Dermis microvascular lymphatic vessel endothelial cell (primary cell): Measurements from ENCODE around the gene BABAM2. TPM values are rescaled to one million over a fixed set of nuclear protein-coding genes. Genes with fewer than 3 reads are reported as not detected.
A peak's percentile ranks its signal among the peaks of the same experiment; 100 is the strongest.

Experiments
- DNase-seq, 2 donors: peaks; one replicate each; pipeline versions ENCODE4 v3.0.0 to v3.0.0-alpha.2; 2010; ENCODE audit warnings: low read depth in 2 of 2
- total RNA-seq: library from RNA; depleted of rRNA; stranded (reverse); fragments of >200 nt; gene quantifications from 2 replicates; pipeline ENCODE4 v1.2.1, GENCODE V29; 2014

BABAM2 gene
- total RNA-seq, 1 donor from 2014 or later = 13.0 TPM

- DNase-seq = no peak
Observed at GRCh38 chr2:27909901-27910300, 19.4 kb downstream of the BABAM2 start.

DNA sequence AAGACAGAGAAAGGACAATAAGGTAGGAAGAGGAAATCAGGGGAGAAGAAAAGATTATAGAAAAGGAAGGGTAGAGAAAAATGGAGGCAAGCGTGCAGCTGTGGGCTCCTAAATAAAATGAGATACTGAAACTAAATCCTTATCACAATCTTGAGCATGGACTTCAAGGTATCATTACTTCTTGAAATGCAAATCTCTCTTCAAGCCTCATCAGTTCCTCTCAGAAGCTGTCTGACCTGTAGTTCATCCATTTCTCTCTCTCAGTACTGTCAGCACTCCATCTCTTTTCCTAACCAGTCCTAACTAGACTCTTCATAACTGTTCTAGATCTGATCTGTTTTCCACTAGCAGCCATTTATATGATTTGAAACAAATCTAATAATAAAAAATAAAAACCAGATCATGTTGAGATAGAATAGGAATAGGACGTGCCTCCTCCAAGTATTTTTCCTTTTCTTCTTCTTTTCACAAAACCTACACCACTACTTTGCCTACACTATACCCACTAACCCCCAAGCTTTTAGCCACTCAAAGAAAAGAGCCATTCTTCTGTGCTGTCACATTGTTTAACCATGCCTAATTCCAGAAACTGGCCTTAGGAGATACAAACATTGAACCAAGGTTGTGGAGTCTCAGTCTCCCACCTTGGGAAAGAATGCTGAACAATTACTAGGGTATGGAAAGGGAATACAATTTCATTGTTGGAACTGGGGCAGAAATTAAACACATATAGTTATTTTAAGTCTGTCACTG lies 21.1 kb downstream of the BABAM2 start:
- no peak for DNase-seq

DNA sequence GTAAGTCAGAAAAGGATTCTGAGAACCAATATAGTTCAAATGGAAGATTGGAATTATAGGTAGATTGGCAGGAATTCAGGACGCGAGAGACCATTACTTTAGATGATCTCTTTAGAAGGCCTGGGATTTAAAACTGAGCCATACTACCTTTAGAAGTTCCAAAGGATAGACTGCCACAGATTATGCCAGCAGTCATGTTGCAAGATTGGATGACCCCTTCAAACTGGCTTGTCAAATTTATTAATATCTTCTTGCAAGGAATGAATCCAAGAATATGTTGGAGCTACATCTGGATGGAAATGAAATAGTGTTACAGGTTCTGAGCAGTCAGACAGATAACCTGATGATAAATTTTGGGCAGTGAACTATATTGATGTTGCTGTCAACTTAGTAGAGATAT lies 22.0 kb downstream of the BABAM2 start:
- no peak for DNase-seq

DNA sequence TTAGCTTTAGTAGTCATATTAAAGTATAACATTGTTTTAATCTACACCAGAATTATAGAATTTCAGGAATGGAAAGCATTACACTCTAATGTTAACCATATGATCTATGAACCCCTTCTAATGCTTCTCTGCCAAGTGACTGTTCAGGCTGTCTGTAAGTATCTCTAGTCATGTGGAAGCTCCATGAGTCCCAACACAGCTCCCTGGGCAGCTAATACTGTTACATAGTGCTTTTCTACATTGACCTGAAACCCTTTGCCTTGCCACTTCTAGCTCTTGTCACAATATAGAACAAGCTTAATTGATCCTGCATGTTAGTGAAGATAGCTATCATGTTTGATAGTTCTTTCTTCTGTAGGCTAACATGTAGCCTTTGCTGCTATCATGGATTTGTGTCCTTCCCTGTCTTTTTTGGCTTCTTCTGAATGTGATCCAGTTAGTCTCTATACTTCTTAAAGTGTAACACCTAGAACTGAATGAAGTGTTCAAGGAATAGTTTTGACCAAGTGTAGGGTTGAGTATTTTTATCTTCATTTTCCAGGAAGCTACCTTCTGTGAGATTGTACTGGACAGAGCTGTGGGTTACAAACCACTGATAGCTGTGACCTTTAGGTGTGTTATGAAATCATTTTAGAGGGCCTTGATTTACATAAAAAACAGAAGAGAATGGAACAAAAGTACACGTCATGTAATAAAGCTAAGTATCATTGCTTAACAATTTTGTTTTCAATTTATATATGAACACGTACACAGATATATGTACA lies 23.7 kb downstream of the BABAM2 start:
- DNase-seq = no peak

DNA sequence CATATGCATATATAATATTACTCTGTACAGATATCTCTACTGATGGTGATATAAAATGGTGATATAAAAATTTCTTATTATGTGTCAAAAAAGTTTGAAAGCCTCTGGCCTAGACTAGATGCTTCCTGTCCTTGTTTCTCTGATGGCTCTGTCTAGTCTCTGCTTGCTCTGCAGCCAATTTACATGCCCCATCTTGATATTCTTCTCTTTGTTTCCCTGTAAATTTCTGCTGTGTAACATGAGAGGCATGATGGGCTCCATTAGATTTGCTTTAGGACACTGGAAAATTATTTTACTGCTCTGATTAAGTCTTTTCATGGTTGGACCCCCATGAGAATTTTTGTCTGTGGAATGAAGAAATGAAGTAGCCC lies 24.3 kb downstream of the BABAM2 start:
- no peak for DNase-seq

DNA sequence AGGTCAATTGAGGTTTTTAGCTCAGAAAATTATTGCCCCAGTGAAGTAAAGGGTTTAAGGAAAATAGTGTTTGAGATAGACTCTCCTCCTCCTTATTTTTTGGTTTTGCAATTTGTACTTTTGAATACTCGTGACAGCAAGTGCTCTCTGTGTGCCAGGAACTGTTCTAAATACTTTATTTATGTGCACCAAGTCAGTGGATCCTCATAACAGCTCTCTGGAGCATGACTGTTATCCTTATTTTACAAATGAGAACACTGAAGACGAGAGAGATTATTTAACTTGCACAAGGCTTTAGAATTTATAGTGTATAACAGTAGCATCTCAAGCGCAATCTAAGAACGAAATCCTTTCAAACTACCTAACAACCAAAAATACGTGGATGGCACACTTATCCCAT lies 24.7 kb downstream of the BABAM2 start:
- no peak for DNase-seq

- DNase-seq = peak in 1 of 2 donors; percentile 44
Observed at GRCh38 chr2:27915874-27916273, 25.3 kb downstream of the BABAM2 start.

- DNase-seq = no peak
Observed at GRCh38 chr2:27916293-27916995, 25.9 kb downstream of the BABAM2 start.

DNA sequence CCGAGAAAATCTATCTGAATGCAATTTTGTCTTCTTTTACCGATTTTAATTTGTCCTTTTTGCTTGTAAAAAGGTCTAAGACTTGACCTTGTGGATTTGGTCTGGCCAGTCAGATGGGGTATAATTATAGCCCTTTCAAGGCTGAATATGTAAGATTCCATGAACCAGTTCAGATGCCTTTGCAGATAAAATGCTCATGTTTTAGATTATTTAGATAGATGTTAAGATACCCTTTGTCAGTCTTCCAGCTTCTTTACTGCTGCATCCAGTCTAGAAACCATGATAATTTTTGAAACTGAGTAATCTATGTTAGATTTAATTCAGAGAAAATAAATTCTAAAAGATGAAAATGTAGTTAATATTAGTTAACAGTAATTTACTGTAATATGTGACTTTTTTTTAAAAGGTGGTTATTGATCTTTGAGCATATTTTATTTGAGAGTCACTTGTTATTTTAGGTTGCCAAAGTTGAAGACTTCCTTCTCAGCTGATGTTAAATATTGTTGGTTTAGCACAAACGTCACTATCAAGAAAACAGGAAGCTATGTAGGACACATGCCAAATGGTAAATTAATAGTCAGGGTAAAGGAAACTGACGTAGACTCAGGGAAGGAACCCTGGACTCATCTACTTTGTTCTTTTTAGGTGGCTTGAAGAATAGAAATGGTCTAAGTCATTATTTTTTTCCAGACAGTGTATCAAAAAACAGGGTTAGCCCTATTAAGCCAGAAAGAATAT lies 29.8 kb downstream of the BABAM2 start:
- DNase-seq = peak; percentile 89 to 91

- DNase-seq = no peak
Observed at GRCh38 chr2:27921424-27921823, 30.9 kb downstream of the BABAM2 start.

DNA sequence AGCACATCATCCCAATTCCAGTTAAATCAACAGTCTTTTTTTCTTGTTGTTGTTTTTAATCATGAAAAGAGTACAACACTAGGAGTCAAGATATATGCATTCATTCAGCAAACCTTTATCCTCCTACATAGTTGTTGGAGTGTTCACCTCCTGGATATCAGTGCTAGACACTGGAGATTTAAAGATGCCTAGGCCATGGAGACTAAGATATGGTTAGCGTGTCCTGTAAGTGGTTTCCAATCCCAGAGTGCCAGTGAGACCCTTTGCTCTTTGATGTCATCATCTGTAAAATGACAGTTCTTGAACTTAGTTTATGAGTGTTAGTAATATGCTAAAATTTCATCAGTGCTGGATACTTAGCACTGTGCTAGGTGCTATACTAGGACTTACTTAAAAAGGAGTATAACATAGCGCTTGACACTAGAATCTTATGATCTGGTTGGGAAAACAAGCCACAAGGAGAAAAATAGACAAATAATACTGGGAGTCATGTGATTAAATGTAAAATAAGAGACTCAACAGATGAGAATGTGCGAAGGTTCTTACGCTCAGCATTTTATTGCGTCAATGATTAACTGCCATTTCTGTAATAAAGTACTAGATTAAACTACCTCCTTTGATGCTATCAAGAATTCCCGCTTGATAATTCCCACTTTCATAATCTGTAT lies 31.5 kb downstream of the BABAM2 start:
- no peak for DNase-seq

DNA sequence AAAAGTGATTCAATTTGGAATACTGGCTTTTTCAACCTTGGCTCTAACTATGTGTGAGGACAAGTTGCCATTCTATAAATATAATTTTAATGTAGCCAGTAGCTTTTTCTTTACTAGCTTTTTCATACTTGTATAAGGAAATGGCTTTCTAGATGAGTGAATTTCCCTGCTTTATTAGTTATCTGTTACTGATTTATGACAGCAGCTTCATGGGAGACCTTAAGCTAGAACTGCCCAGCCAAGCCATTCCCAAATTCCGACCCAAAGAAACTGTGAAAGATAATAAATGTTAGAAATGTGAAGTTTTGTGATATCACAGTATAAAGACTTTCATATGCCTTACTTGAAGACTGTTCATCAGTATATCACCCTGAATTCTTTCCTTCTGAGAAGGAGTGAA lies 32.3 kb downstream of the BABAM2 start:
- no peak for DNase-seq

DNA sequence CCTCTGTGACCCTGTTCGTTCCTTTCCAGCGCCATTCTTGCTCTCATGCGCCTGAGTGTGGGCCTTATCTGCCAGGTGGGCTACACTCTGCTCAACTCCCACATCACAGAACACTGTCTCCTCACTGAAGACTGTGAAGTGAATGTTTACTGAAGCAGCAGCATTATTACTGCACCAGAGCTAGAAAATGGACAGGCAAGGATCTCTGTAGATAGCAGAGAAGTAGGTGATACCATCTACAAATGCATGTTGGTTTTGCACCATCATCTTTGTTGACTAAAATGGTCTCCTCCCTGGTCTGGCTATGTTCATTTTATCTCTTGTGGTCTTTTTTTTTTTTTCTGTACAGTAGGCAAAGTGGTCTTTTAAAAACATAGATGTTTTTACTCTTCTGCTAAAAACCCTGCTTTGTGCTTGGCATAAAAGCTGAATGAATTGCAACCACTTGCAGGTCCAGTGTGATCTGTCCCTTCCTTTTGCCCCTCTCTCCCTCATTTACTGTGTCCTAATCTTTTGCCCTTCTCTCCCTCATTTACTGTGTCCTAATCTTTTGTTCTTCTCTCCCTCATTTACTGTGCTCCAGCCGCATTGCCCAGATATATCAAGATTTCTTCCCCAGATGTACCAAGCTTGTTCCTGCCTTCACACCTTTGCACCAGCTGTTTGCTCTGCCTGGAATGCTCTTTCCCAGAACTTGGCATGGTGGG lies 35.4 kb downstream of the BABAM2 start:
- no peak for DNase-seq

DNA sequence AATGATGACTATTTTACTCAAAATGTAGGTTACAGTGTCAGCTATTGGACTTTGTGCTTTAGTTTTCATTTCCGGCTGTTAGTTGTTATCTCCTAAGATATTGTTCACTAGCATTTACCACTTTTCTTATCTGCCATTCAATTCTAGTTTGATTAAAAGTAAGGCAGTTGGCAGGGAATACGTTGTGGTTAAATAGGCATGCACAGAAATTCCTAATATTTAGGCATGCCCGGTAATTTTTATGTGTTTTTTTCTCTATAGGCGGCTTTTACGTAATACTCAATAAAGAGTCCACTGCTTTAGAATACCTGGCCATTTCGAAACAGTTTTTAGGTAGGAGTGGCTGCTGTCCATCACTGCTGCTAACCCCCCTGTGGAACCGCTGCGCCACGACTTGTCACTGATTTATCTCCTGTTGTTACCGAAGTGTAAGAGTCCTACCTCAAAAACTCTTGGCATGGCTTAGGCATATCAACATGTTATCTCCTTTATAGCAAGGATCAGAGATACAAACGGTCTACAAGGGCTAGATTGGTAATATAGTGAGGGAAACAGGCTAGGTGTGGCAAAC lies 39.5 kb downstream of the BABAM2 start:
- DNase-seq = no peak

DNA sequence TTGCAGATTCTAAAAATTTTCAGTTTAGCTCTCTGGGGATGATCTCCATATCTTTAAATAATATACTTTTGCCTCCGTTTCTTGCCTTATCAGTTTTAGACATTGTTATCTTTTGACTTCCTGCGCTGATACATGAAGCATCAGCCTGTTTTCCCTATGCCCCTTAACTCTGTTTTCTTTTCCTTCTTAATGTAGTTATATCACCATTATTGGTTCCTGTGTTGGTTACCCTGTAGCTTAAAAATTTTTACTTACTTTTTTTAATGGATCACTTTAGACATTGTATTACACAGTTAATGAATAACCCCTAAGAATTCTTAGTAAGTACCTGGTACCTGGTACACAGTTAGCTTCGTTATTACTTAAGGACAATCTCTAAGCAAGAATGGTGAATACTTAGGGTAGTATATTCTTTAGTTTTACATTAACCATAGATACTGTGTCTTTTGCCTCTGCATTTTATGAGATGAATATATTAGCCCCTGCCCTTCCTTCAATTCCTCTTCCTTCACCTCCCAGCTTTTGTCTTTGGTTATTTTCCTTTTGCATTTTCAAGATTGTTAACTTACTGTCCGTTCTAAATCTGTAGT lies 40.9 kb downstream of the BABAM2 start:
- peak in 1 of 2 donors; percentile 33 for DNase-seq

DNA sequence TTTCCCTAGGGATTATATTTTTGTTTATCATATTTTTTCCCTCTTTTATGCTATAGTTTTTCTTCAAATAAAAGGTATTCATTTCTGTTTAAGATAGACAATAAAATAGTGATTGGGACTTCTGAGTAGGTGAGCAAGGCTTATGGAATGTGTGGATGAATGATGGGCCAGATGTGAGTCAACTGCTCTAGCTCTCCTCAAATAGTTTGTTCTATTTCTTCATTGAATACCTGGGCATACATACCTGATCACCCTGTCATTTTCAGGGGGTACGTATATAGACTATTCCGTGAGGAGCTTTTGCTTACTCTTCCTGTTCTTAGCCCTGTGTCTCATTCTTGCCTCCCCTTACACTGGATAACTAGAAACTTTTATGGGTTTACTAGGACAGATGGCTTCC lies 41.9 kb downstream of the BABAM2 start:
- peak in 1 of 2 donors; percentile 58 for DNase-seq

- DNase-seq = no peak
Observed at GRCh38 chr2:27935026-27935425, 44.5 kb downstream of the BABAM2 start.

DNA sequence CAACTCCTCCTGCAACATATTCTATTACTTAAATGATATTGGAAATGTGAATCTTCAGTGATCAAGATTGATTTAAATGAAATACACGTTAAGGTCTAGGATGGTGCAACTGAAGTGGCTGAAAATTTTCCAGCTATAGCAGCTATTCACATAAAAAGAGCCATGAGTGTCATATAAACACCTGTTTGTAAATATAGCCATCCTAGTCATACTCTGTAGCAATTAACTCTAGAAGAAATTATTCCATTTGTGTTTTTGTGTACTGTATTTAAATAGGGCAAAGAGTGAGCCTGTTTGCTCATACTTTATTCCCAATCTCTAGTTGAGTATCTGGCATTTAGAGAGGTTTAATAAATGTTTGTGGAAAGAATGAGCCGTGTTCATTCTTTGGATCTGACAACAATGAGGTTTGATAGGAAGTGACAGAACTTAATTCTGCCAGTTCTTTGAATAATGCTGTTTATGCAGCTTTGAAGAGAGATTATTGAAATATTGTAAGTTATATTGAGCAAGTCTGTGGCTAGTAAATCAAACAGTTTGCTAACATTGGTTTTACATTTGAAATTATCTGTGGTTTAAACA lies 49.7 kb downstream of the BABAM2 start:
- DNase-seq = peak; percentile 68 to 86

DNA sequence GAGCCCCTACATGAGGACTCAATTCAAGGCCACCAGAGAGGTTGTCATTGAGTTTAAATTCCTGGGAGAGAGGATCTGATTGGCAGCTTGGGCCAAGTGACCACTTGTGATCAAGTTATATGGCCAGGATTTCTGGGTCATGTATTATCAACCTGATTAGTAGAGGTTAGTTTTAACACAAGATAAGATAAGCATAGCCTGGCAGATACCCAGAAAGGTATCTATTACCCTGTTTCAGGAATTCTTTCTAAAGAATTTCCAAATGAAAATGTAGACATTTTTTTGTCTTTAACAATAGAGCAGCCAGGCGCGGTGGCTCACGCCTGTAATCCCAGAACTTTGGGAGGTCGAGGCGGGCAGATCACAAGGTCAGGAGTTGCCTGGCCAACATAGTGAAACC lies 50.5 kb downstream of the BABAM2 start:
- DNase-seq = no peak
